ENCODE measurements around the gene S1PR2.

- TF ChIP-seq POLR2AphosphoS5 (IDR thresholded peaks at IDR 0.05; ENCODE audit: low read depth, low read length): no peak
- no peak for TF ChIP-seq POLR2A (IDR thresholded peaks at IDR 0.05; ENCODE audit: low read depth, low read length)
- TF ChIP-seq PAX5 (IDR thresholded peaks at IDR 0.05; ENCODE audit: insufficient read depth, low read length, severe bottlenecking): no peak
- no peak for TF ChIP-seq SPI1 (IDR thresholded peaks at IDR 0.05; ENCODE audit: low read depth, low read length)
Measured at GRCh38 chr19:10189616-10190015, 41.5 kb downstream of the S1PR2 start.
